Activated T-helper 17 cell treated with anti-CD3 and anti-CD28 coated beads, Interleukin-2, amount 50 U/mL, for 72 hours (primary cell): ENCODE results near the gene QSOX1. TPM values are rescaled to one million over a fixed set of nuclear protein-coding genes. Genes with fewer than 3 reads are reported as not detected.

Experiments
- ATAC-seq: fragments of 150-1000 bp; cut with Tn5 transposase; replicated peaks from 2 replicates; pipeline ENCODE4 v1.10.0; 2021; ENCODE audit warnings: mild to moderate bottlenecking, moderate library complexity
- H3K27ac Mint-ChIP-seq: one replicate; pipeline ENCODE4 v1.8.0; 2022; ENCODE audit warnings: mixed read lengths
- H3K27me3 Mint-ChIP-seq: one replicate; pipeline ENCODE4 v1.8.0; 2022; ENCODE audit warnings: mixed read lengths
- H3K36me3 Mint-ChIP-seq: one replicate; pipeline ENCODE4 v1.8.0; 2022; ENCODE audit warnings: low read depth, mild to moderate bottlenecking, mixed read lengths
- H3K4me1 Mint-ChIP-seq: one replicate; pipeline ENCODE4 v1.8.0; 2022; ENCODE audit warnings: mixed read lengths
- H3K4me3 Mint-ChIP-seq: one replicate; pipeline ENCODE4 v1.8.0; 2022; ENCODE audit warnings: mild to moderate bottlenecking, mixed read lengths
- H3K9me3 Mint-ChIP-seq: one replicate; pipeline ENCODE4 v1.8.0; 2022; ENCODE audit warnings: mixed read lengths
- total RNA-seq, 2 donors: library from RNA; stranded (reverse); gene quantifications; one replicate each; pipeline ENCODE4 v1.2.3, GENCODE V29; 2022

Gene QSOX1
- total RNA-seq, 2 donors from 2014 or later = 41.6 to 46.8 TPM

GRCh38 chr1:180184041-180184440 lies 29.4 kb downstream of the QSOX1 start:
- Mint-ChIP-seq H3K27ac (no peak overlapping the region), H3K4me1 (no peaks in the 10 kb centered on the region), H3K4me3 (no peak overlapping the region), H3K27me3 (no peaks in the 10 kb centered on the region), H3K36me3 (peaks cover 44% of the 10 kb centered on the region), H3K9me3 (no peaks in the 10 kb centered on the region)
- ATAC-seq = no peak

GRCh38 chr1:180185281-180185680 lies 30.6 kb downstream of the QSOX1 start:
- no peaks in the 10 kb centered on the region for H3K4me1 Mint-ChIP-seq
- ATAC-seq = no peak
- no peaks in the 10 kb centered on the region for H3K27me3 Mint-ChIP-seq
- H3K4me3 Mint-ChIP-seq = no peak overlapping the region
- H3K27ac Mint-ChIP-seq = no peak overlapping the region
- H3K36me3 Mint-ChIP-seq = peaks cover 51% of the 10 kb centered on the region
- H3K9me3 Mint-ChIP-seq = no peaks in the 10 kb centered on the region

DNA sequence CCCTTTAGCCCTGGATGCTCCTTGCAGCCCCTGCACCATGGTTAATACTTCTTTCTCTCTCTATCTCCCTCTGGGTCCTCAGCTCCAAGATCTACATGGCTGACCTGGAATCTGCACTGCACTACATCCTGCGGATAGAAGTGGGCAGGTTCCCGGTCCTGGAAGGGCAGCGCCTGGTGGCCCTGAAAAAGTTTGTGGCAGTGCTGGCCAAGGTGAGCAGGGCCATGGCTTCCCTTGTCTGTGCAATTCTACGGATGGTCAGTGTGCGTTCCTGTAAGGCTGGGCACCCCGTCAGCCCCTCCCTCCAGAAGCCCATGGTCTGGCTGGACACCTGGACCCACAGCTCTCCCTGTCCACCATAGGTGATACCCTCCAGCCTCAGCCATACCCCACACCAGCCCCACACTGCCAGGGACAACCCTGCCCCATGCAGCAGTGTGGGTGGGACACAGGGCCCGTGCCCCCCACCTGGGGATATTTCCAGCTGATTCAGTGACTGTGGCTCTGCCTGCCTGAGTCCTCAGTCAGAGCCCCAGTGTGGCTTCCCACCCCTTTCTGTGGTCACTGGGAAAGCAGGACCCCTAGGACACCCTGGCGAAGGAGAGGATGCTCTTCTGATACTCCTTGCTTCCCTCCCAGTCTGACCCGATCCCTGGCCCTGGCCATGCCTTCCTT lies 31.4 kb downstream of the QSOX1 start:
- peaks cover 56% of the 10 kb centered on the region for H3K36me3 Mint-ChIP-seq
- no peaks in the 10 kb centered on the region for H3K9me3 Mint-ChIP-seq
- H3K4me1 Mint-ChIP-seq = no peaks in the 10 kb centered on the region
- H3K27me3 Mint-ChIP-seq = no peaks in the 10 kb centered on the region
- no peak overlapping the region for H3K27ac Mint-ChIP-seq
- H3K4me3 Mint-ChIP-seq = no peak overlapping the region
- ATAC-seq = no peak

GRCh38 chr1:180186831-180187230 lies 32.2 kb downstream of the QSOX1 start:
- H3K4me1 Mint-ChIP-seq = no peaks in the 10 kb centered on the region
- peaks cover 60% of the 10 kb centered on the region for H3K36me3 Mint-ChIP-seq
- no peak overlapping the region for H3K27ac Mint-ChIP-seq
- no peak overlapping the region for H3K4me3 Mint-ChIP-seq
- ATAC-seq = no peak
- no peaks in the 10 kb centered on the region for H3K9me3 Mint-ChIP-seq
- no peaks in the 10 kb centered on the region for H3K27me3 Mint-ChIP-seq

DNA sequence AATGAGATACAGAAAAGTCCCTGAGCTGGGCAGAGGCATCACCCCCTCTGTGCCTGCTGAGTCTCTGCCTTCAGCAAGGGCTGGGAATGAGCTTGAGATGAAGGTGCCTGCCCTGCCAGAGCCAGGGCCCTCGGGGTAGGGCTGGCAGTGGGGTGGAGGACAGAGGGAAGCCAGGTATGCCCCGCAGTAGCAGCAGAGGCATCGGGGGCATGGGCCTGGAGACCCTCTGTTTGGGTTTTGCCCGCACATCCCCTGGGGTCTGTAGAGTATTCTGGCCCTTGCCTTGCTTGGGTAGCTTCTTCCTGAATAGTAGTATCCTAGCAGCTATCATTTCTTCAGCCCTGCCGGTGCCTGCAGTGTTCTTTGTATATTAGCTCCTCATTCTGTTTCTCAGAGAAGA lies 33.0 kb downstream of the QSOX1 start:
- H3K27ac Mint-ChIP-seq = no peak overlapping the region
- peaks cover 54% of the 10 kb centered on the region for H3K36me3 Mint-ChIP-seq
- ATAC-seq = no peak
- no peaks in the 10 kb centered on the region for H3K4me1 Mint-ChIP-seq
- no peaks in the 10 kb centered on the region for H3K27me3 Mint-ChIP-seq
- no peak overlapping the region for H3K4me3 Mint-ChIP-seq
- H3K9me3 Mint-ChIP-seq = no peaks in the 10 kb centered on the region

- Mint-ChIP-seq H3K36me3 (peaks cover 52% of the 10 kb centered on the region), H3K4me3 (no peak overlapping the region), H3K27me3 (no peaks in the 10 kb centered on the region), H3K9me3 (no peaks in the 10 kb centered on the region), H3K27ac (no peak overlapping the region), H3K4me1 (no peaks in the 10 kb centered on the region)
- ATAC-seq = no peak
Observed at GRCh38 chr1:180188091-180188506, 33.4 kb downstream of the QSOX1 start.

- no peak for ATAC-seq
- Mint-ChIP-seq H3K27me3 (no peaks in the 10 kb centered on the region), H3K9me3 (no peaks in the 10 kb centered on the region), H3K4me3 (no peak overlapping the region), H3K36me3 (peaks cover 50% of the 10 kb centered on the region), H3K4me1 (no peaks in the 10 kb centered on the region), H3K27ac (no peak overlapping the region)
Observed at GRCh38 chr1:180188684-180189175, 34.1 kb downstream of the QSOX1 start.

DNA sequence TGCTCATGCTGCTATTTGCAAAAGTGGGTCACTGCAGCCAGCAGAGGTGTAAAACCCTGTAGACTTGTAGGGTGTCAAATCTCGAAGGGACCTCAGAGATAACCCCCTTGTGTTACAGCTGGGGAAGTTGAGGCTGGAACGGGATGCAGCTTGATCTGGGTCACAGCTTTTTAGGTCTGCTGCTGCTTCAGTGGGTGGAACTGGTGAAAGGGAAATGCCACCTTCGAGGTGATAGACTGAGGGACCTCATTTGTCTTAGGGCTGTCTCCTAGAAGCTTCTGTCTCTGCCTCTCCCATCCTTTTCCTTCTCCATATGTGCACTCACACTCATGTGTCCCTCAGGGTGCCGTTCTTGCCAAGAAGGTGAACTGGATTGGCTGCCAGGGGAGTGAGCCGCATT lies 35.4 kb downstream of the QSOX1 start:
- Mint-ChIP-seq H3K4me1 (no peaks in the 10 kb centered on the region), H3K36me3 (peaks cover 40% of the 10 kb centered on the region), H3K4me3 (no peak overlapping the region), H3K27ac (no peak overlapping the region), H3K27me3 (no peaks in the 10 kb centered on the region), H3K9me3 (no peaks in the 10 kb centered on the region)
- ATAC-seq = no peak

GRCh38 chr1:180192172-180192571 lies 37.5 kb downstream of the QSOX1 start:
- H3K4me1 Mint-ChIP-seq = no peaks in the 10 kb centered on the region
- ATAC-seq = no peak
- peaks cover 38% of the 10 kb centered on the region for H3K36me3 Mint-ChIP-seq
- no peaks in the 10 kb centered on the region for H3K27me3 Mint-ChIP-seq
- H3K4me3 Mint-ChIP-seq = no peak overlapping the region
- no peaks in the 10 kb centered on the region for H3K9me3 Mint-ChIP-seq
- peak overlapping the region; percentile 7 for H3K27ac Mint-ChIP-seq

GRCh38 chr1:180193141-180194047 lies 38.7 kb downstream of the QSOX1 start:
- no peak overlapping the region for H3K4me3 Mint-ChIP-seq
- no peaks in the 10 kb centered on the region for H3K4me1 Mint-ChIP-seq
- no peaks in the 10 kb centered on the region for H3K27me3 Mint-ChIP-seq
- no peak for ATAC-seq
- H3K9me3 Mint-ChIP-seq = no peaks in the 10 kb centered on the region
- H3K27ac Mint-ChIP-seq = no peak overlapping the region
- H3K36me3 Mint-ChIP-seq = peaks cover 38% of the 10 kb centered on the region

DNA sequence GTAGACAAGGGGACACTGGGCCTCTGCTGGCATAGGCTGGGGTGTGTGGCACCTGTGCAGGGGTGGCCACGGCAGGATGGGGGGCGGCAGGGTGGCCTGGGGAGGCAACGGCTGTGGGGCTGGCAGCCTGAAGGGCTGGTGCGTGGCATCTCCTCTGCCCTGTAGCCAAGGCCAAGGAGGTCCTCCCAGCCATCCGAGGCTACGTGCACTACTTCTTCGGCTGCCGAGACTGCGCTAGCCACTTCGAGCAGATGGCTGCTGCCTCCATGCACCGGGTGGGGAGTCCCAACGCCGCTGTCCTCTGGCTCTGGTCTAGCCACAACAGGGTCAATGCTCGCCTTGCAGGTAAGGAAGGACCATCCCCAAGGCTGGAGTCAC lies 39.4 kb downstream of the QSOX1 start:
- Mint-ChIP-seq H3K36me3 (peaks cover 31% of the 10 kb centered on the region), H3K4me1 (no peaks in the 10 kb centered on the region), H3K27me3 (no peaks in the 10 kb centered on the region), H3K9me3 (no peaks in the 10 kb centered on the region), H3K27ac (no peak overlapping the region), H3K4me3 (no peak overlapping the region)
- no peak for ATAC-seq

- Mint-ChIP-seq H3K27me3 (no peaks in the 10 kb centered on the region), H3K4me1 (no peaks in the 10 kb centered on the region), H3K9me3 (no peaks in the 10 kb centered on the region), H3K27ac (no peak overlapping the region), H3K36me3 (peaks cover 26% of the 10 kb centered on the region), H3K4me3 (no peak overlapping the region)
- ATAC-seq = no peak
Observed at GRCh38 chr1:180194546-180195207, 40.0 kb downstream of the QSOX1 start.

DNA sequence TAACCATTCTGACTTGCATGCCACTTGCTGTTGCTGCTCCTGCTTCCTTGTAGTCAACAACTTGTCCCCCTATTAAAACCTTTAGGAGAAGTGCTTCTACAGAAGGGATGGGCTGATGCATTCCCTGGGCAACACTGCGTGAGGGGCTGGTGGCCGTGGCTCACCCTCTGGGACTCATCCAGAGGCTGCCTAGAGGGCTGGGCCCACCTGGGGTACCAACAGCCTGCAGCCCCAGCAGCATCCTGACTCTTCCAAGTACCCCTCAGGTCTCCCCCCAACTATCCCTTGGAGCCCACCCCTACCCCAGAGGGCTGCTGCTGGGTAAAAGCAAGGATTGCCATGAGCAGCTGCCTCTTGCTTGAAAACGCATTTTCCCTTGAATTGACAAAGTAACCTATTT lies 40.7 kb downstream of the QSOX1 start:
- Mint-ChIP-seq H3K9me3 (no peaks in the 10 kb centered on the region), H3K36me3 (peaks cover 24% of the 10 kb centered on the region)

DNA sequence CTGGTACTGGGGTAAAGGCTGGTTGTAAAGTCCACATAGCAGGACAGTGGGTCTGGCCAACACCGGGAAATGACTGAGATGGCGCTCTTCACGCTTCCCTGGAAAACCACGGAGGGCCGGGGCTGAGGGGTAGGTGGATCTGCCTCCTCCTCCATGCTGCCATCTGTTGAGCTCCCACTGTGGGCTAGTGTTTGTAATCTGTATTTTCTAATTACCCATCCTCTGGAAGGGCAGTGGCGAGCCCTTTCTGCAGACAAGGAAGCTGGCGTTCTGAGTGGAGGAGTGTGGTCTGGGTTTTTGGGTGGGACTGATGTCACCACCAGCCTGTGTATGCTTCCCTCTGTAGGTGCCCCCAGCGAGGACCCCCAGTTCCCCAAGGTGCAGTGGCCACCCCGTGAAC lies 41.2 kb downstream of the QSOX1 start:
- no peak overlapping the region for H3K4me3 Mint-ChIP-seq
- H3K27me3 Mint-ChIP-seq = no peaks in the 10 kb centered on the region
- ATAC-seq = no peak
- H3K36me3 Mint-ChIP-seq = peaks cover 21% of the 10 kb centered on the region
- H3K4me1 Mint-ChIP-seq = no peaks in the 10 kb centered on the region
- no peaks in the 10 kb centered on the region for H3K9me3 Mint-ChIP-seq
- no peak overlapping the region for H3K27ac Mint-ChIP-seq

More for the DNA sequence above, 40.7 kb downstream of the QSOX1 start:
- no peak for ATAC-seq
- Mint-ChIP-seq H3K4me1 (no peaks in the 10 kb centered on the region), H3K27ac (no peak overlapping the region), H3K4me3 (no peak overlapping the region), H3K27me3 (no peaks in the 10 kb centered on the region)
